Glutamatergic neuron (in vitro differentiated cells): ENCODE results near the gene FBXO31. TPM values are rescaled to one million over a fixed set of nuclear protein-coding genes. Genes with fewer than 3 reads are reported as not detected.
A peak's percentile ranks its signal among the peaks of the same experiment; 100 is the strongest.

Experiments used
- DNase-seq: peaks from one replicate; pipeline ENCODE4 v3.0.0; 2022
- H3K27ac Mint-ChIP-seq: one replicate; pipeline ENCODE4 v1.8.0; 2020; ENCODE audit warnings: mild to moderate bottlenecking, mixed read lengths, inconsistent platforms; ENCODE audit not compliant: unreplicated experiment
- H3K27me3 Mint-ChIP-seq: one replicate; pipeline ENCODE4 v1.8.0; 2020; ENCODE audit warnings: mild to moderate bottlenecking, moderate library complexity, mixed read lengths, inconsistent platforms; ENCODE audit not compliant: unreplicated experiment
- H3K36me3 Mint-ChIP-seq: one replicate; pipeline ENCODE4 v1.8.0; 2020; ENCODE audit warnings: mild to moderate bottlenecking, mixed read lengths, inconsistent platforms; ENCODE audit not compliant: unreplicated experiment
- H3K4me1 Mint-ChIP-seq: one replicate; pipeline ENCODE4 v1.8.0; 2020; ENCODE audit warnings: mild to moderate bottlenecking, low read depth, mixed read lengths, inconsistent platforms; ENCODE audit not compliant: unreplicated experiment
- H3K4me3 Mint-ChIP-seq: one replicate; pipeline ENCODE4 v1.8.0; 2020; ENCODE audit warnings: mild to moderate bottlenecking, mixed read lengths, inconsistent platforms; ENCODE audit not compliant: unreplicated experiment
- H3K9me3 Mint-ChIP-seq: one replicate; pipeline ENCODE4 v1.8.0; 2020; ENCODE audit warnings: mild to moderate bottlenecking, moderate library complexity, mixed read lengths, inconsistent platforms; ENCODE audit not compliant: unreplicated experiment
- CTCF ChIP-seq: fragments of 200-600 bp; sonication (generic); IDR thresholded peaks from one replicate; pipeline ENCODE4 v1.5.0; 2021; ENCODE audit not compliant: partially characterized antibody, unreplicated experiment
- total RNA-seq: library from RNA; stranded (reverse); fragmentation: NEBNext Ultra II Directional; extraction: Animal tissue kit (Norgen Biotek cat#: 25700); gene quantifications from one replicate; pipeline ENCODE4 v1.2.1, GENCODE V29; 2021; ENCODE audit not compliant: unreplicated experiment

The FBXO31 gene
- total RNA-seq, 1 donor from 2014 or later, result 66.7 TPM

GRCh38 chr16:87393680-87394055 is 10.1 kb upstream of the FBXO31 start:
- Mint-ChIP-seq H3K4me1 (peaks cover 25% of the 10 kb centered on the region), H3K9me3 (peaks cover 23% of the 10 kb centered on the region), H3K27ac (peak overlapping the region; percentile 67), H3K36me3 (no peaks in the 10 kb centered on the region), H3K4me3 (peak overlapping the region; percentile 95), H3K27me3 (peaks cover 15% of the 10 kb centered on the region)
- no peak for DNase-seq
- TF ChIP-seq CTCF, result no peak

GRCh38 chr16:87392821-87393679 is 9.5 kb upstream of the FBXO31 start:
- DNase-seq, result peak; percentile 60
- TF ChIP-seq CTCF, result no peak
- Mint-ChIP-seq H3K9me3 (peaks cover 25% of the 10 kb centered on the region), H3K36me3 (no peaks in the 10 kb centered on the region), H3K4me3 (peak overlapping the region; percentile 95), H3K4me1 (peaks cover 30% of the 10 kb centered on the region), H3K27ac (peak overlapping the region; percentile 67), H3K27me3 (peaks cover 20% of the 10 kb centered on the region)

GRCh38 chr16:87391950-87392820 is 8.6 kb upstream of the FBXO31 start, which contains the start of gene MAP1LC3B:
Gene MAP1LC3B (plus strand): TSS chr16:87392336. CDS start chr16:87392428, 92 bp downstream.
- H3K9me3 Mint-ChIP-seq, result peaks cover 25% of the 10 kb centered on the region
- H3K36me3 Mint-ChIP-seq, result no peaks in the 10 kb centered on the region
- peak within 1 kb of the TSS; percentile 95 for H3K4me3 Mint-ChIP-seq
- peak within 1 kb of the TSS; percentile 97 for H3K27ac Mint-ChIP-seq
- peaks cover 37% of the 10 kb centered on the region for H3K4me1 Mint-ChIP-seq
- no peak for TF ChIP-seq CTCF
- DNase-seq, result peak; percentile 99
- peaks cover 23% of the 10 kb centered on the region for H3K27me3 Mint-ChIP-seq

- peak; percentile 58 for DNase-seq
- no peak for TF ChIP-seq CTCF
- Mint-ChIP-seq H3K27ac (peak overlapping the region; percentile 97), H3K4me1 (peaks cover 42% of the 10 kb centered on the region), H3K27me3 (peaks cover 23% of the 10 kb centered on the region), H3K9me3 (peaks cover 27% of the 10 kb centered on the region), H3K4me3 (peak overlapping the region; percentile 88), H3K36me3 (no peaks in the 10 kb centered on the region)
These were observed 7.9 kb upstream of the FBXO31 start for GRCh38 chr16:87391324-87391949.
